HPDE6-E6E7 (cell line): Measurements from ENCODE around the gene FAM184A.

Experiments
- DNase-seq: peaks from one replicate; pipeline ENCODE4 v3.0.0; 2011; ENCODE audit warnings: missing footprints; ENCODE audit errors: extremely low spot score

Gene FAM184A

GRCh38 chr6:119060255-119060907 lies 18.1 kb downstream of the FAM184A start:
- DNase-seq: no peak

- no peak for DNase-seq
Measured at GRCh38 chr6:119055069-119055468, 23.4 kb downstream of the FAM184A start.

DNA sequence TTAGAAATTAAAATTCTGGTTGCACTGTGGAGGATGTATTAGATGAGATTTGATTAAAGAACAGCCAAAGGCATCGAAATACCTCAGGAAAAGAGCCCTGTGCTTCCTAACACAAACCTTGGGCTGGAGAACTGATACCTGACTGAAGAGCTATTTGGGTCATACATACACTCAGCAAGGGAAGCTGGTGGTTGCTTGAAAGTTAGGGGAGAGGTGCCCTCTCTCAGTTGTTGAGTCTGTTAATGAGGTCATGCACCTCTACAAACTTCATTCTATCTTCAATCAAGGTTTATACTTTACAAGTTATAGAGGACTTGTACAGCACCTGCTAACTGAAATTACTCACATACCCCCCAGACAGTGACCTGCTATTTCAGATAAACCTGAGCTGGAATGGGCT lies 25.5 kb downstream of the FAM184A start:
- DNase-seq: no peak

DNA sequence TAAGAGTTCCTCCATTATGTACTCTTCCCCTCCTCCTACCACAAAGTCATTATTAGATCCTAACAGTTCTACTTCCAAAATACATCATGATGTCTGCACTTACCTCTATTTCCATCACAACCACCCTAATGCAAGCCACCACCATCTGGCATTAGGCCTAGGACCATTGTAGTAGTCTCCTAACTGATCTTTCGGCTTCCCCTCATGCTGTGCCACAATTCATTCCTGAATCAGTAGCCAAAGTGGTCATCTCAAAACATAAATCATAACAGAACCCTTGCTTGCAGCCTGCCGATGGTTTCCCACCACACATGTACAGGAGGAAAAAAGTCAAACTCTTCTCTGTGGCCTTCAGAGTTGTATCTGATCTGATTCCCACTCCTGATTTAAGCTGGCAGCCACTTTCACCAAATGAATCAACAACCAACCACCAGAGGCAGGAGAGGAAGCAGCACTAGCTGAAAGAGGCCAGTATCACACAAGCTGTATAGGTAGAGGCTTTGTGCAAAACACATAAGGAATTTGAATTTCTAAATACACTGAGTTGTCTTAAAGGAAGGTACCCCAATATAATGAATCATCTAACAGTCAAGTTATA lies 26.1 kb downstream of the FAM184A start:
- DNase-seq: no peak

GRCh38 chr6:119044255-119044654 lies 34.2 kb downstream of the FAM184A start:
- no peak for DNase-seq

DNA sequence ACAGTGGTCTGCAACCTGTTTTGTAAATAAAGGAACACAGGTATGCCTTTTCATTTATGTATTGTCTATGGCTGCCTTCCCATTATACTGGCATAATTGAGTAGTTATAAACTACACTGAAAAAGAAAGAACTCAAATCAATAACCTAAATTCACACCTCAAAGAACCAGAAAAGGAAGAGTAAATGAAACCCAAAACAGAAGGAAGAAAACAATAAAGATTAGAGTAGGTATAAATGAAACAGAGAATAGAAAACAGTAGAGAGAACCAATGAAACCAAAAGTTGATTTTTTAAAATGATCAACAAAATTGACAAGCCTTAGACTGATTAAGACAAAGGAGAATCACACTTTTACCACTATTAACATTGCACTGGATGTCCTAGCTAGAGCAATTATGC lies 34.7 kb downstream of the FAM184A start:
- no peak for DNase-seq

DNA sequence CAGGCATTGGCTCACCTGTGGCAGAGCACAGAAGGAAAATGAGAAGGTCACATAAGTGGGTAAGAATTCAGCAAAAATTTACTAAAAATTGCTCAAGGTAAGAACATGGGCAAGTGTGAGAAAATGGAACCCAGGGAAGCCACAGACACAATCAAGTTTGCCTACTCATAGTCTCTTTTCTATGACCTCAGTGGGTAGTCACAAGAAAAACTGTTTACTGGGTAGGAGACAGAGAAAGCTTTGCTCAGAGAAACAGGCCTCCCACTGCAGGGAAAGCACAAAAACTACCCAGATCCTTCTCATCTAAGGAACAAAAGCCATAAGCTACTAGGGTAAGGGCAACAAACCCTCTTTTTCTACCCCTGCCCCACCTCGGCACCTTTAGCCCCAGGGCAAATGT lies 35.2 kb downstream of the FAM184A start:
- DNase-seq: no peak

DNA sequence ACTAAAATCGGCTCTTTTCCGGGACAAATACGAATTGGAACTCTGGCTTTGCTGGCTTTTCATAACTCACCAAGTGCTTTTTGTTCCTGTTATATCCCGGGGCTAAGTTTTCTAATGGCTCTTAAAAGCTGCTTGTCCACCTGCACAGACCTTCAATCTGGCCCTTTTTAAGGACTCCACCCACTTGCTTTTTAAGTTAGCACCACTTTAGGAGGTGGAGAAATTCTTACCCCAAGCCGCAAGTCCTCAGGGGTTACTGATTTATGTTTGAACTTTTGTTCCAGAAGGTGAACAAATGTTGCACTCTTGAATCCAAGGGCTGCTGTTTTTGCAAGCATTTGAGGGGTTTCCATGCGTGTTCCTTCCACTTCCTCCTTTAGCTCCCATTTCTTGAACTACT lies 37.8 kb downstream of the FAM184A start:
- no peak for DNase-seq

DNA sequence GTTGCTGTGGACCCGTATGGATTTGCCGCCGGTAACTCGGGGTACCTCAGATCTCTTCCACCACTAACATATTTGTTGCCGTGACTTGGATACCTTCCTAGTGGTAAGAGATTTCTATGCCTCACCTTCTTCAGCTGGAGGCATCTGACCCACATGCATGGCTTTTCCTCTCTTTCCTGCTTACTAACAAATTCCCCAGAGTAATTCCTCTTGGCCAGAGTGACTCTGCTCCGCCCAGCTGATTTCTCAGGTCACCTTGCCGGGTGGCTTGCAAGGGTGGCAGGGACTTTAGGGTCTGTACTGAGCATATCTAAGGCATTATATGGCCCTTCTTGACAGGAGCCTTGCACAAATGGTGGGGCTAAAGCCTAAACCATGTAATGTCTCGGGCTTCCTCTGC lies 38.2 kb downstream of the FAM184A start:
- no peak for DNase-seq

GRCh38 chr6:119037941-119038623 lies 40.4 kb downstream of the FAM184A start:
- DNase-seq: no peak

DNA sequence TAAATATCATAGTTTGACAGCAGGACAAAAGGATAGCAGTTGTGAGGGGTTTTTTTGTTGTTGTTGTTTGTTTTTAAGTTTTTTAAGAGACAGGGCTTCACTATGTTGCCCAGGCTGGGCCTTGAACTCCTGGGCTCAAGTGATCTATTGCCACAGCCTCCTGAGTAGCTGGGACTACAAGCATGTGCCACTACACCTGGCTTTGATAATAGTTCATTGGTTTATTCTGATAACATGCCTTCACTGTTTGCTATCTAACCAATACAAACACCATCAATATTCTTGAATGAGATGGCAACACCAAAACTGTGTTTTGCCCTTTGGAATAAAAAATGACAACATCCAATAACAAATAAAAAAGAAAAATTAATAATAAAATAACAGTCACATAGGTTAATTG lies 41.2 kb downstream of the FAM184A start:
- DNase-seq: no peak

DNA sequence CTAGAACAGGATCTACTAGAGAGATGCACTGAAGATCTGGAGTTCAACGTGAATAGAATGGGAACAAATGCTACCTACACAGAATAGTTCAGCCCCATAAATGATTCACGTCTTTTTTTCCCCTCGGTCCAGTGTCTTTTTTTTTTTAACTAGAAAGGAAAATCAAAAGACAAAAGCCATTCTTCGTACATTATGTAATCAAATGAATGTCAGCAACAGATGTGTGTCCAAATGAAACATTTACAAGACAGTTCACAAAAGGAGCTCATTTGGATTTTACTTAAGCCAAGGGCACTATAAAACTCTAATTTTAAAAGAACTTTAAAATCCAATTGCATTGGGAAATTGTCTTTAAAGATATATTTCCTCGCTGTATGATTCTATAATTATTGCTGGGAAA lies 42.4 kb downstream of the FAM184A start:
- DNase-seq: no peak

DNA sequence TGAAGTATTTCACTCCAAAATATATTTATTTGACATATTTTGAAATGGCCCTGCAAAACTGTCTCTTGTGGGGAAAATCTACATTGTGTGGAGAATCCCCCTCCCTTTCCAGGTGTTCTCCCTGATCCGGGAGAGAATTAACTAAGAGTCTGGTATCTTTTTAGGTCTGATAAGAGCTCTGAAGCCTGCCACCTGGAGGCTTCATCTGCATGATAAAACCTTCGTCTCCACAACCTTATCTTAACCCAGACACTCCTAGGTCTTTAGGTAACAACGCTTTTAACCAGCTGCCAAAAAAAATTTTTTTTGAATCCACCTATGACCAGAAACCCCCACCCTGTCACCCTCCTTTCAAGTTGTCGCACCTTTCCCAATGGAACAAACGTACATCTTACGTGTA lies 43.0 kb downstream of the FAM184A start:
- DNase-seq: no peak

- no peak for DNase-seq
Measured at GRCh38 chr6:119034827-119035458, 43.5 kb downstream of the FAM184A start.

DNA sequence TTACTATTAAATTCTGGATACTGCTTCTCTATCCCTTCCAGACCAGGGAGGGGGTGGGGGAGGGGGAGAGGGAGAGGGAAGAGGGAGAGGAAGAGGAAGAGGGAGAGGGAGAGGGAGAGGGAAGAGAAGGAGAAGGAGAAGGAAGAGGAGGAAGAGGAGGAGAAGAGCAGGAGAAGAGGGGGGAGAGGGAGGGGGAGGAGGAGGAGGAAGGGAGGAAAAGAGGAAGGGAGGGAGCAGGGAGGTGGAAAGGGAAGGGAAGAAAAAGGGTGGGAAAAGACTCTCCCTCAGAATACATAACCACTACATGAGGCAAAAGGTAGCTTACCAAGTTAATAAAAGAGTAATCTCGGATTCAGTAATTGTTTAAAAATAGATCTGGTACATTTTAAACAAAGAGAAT lies 46.0 kb downstream of the FAM184A start:
- no peak for DNase-seq

DNA sequence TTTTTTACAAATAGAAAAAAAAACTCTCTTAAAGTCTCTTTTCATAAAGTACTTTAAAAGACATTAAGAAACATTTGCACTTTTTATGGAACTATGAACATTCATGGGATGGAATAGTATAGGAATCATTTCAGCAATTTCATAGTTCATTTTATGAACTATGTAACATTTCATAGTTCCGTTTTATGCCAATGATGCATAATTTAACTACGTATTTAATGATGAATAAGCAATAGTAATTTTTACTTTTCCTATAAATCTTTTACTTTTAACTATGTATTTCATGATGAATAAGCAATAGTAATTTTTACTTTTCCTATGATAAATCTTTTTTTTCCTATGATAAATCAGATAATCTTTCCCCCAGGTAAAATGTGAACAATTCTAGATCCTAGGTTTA lies 47.7 kb downstream of the FAM184A start:
- no peak for DNase-seq

DNA sequence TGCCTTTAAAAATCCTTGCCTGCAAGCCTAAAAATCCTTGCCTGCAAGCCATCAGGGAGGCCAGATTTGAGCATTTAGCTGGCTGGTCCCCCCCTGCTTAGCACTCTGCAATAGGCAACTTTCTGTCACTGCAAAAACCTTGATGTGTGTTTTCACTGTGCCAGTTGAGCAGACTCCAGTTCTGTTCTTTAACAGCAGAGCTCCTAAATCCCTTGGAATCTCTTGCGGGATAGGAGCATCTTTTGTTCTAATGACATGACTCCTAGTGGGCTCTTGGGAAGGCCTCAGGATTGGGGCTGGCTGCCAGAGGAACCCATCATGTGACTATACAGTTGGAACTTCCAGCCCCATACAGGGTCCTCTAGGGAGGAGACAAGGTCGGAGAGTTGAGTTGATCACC lies 50.4 kb downstream of the FAM184A start:
- DNase-seq: no peak

DNA sequence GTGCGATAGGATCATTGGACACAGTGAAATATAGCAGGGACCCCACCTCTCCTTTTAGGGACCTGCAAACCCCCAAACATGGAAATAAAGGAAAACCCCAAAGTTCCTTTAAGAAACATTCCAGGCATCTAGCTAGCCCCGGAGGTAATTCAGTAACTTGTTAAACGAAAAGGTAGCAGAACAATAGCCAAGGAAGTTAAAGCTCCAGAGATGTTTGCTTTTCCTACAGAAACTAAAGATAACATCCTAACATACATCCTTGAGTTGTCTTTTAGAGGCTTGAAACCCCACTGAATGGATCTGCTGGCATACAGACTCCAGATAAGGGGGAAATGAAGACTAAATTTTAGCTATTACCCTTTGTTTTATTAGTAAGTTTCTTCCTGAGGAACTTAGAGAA lies 51.0 kb downstream of the FAM184A start:
- no peak for DNase-seq

DNA sequence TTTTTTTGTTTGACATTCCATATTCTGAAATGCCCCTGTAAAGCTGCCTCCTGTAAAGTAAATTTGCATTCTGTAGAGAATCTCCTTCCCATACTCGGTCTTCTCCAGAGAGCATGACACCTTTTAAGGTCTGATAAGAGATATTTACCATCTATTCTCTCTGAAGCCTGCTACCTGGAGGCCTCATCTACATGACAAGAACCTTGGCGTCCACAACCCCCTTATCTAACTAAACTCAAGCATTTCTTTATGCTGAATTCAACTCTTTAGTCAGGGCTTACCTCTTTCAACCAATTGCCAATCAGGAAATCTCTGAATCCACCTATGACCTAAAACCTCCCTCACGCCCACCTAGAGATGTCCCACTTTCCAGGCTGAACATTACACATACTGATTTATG lies 51.6 kb downstream of the FAM184A start:
- DNase-seq: no peak

DNA sequence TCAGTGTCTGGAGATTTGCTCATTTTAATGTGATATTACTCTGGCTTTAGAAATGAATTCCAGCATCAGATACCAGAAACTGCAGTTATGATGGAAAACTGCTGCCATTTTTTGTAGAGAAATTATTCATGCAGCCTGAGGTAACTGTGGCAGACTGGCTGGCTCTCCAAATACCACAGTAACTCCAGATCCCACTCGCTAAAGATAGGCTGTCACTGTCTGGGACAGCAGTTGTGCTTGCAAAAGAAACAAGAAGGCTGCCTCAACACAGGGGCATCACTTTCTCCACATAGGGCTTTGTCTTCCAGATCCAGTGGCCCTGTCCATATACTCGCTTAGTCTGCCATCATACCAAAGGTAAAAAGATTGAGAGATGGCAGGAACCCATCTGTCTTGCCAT lies 52.7 kb downstream of the FAM184A start:
- DNase-seq: no peak

DNA sequence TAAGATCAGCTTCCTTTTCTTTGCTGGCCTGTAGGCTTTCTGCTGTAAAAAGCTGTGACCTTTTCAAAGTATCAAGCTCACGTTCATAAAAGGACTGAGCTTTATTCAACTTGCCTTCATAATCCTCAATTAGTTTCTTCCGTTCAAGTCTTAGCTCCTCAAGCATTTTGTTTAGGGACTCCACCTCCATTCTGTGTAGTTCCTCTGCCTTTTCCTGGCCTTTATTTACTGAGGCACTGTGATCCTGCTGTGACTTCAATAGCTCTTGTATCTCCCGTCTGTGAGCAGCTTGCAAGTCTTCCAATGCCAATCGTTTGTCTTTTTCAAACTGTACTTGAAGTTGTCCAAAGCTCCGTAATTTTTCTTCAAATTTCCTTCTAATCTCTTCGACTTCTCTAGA lies 54.4 kb downstream of the FAM184A start:
- DNase-seq: no peak

GRCh38 chr6:119022796-119023195 lies 55.7 kb downstream of the FAM184A start:
- no peak for DNase-seq
